ENCODE results near the gene PCDHGB2. TPM values are rescaled to one million over a fixed set of nuclear protein-coding genes. Genes with fewer than 3 reads are reported as not detected.
"Not testable (repeated sequence)": the region's sequence is repeated elsewhere in the genome, so short reads cannot be mapped to it uniquely, and the experiment has no call there.

The PCDHGB2 gene
- total RNA-seq, 1 experiment from 2014 or later, result 1.4 TPM

DNA sequence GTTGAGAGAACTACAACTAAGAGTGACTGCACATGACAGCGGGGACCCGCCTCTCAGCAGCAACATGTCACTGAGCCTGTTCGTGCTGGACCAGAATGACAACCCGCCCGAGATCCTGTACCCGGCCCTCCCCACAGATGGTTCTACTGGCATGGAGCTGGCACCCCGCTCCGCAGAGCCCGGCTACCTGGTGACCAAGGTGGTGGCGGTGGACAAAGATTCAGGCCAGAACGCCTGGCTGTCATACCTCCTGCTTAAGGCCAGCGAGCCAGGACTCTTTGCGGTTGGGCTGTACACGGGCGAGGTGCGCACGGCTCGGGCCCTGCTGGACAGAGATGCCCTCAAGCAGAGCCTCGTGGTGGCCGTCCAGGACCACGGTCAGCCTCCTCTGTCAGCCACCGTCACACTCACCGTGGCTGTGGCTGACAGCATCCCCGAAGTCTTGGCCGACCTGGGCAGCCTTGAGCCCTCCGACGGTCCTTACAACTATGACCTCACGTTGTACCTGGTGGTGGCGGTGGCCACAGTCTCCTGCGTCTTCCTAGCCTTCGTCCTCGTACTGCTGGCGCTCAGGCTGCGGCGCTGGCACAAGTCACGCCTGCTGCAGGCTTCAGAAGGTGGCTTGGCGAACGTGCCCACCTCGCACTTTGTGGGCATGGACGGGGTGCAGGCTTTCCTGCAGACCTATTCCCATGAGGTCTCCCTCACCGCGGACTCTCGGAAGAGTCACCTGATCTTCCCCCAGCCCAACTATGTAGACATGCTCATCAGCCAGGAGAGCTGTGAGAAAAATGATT lies 24.9 kb downstream of the PCDHGB2 start:
- CTCF ChIA-PET, result no interaction called here
- Histone ChIP-seq H4K20me1 (ENCODE audit: low read length) (no peaks in the 10 kb centered on the region), H3K4me2 (ENCODE audit: low read length) (no peak overlapping the region), H2AFZ (ENCODE audit: low read length) (no peak overlapping the region), H3K9ac (ENCODE audit: low read length) (no peak overlapping the region), H3F3A (ENCODE audit: low read length, unreplicated experiment) (no peaks in the 10 kb centered on the region), H3K9me2 (replicated peaks; ENCODE audit: low read length) (no peaks in the 10 kb centered on the region), H3K27me3 (ENCODE audit: low read length) (no peaks in the 10 kb centered on the region), H3K27ac (ENCODE audit: low read length) (no peak overlapping the region), H3K4me1 (ENCODE audit: insufficient read depth, low read length) (no peaks in the 10 kb centered on the region), H3K4me3 (ENCODE audit: low read length) (no peak overlapping the region), H3K79me2 (ENCODE audit: low read length) (no peaks in the 10 kb centered on the region), H3K36me3 (ENCODE audit: low read depth, low read length) (no peaks in the 10 kb centered on the region), H3K9me3 (ENCODE audit: low read length) (0 out of 2 replicates have a peak, but pooled peaks cover 6% of the 10 kb centered on the region)
- BruUV-seq (replicated peaks), result no TSS peak
- ATAC-seq (no peak), DNase-seq (no peak)
- intact Hi-C loops (cut with micrococcal nuclease), result no loop called here
- no peak for TF ChIP-seq EZH2 (IDR thresholded peaks at IDR 0.05; ENCODE audit: low read length, unreplicated experiment)
- TF ChIP-seq, protein P1, sequence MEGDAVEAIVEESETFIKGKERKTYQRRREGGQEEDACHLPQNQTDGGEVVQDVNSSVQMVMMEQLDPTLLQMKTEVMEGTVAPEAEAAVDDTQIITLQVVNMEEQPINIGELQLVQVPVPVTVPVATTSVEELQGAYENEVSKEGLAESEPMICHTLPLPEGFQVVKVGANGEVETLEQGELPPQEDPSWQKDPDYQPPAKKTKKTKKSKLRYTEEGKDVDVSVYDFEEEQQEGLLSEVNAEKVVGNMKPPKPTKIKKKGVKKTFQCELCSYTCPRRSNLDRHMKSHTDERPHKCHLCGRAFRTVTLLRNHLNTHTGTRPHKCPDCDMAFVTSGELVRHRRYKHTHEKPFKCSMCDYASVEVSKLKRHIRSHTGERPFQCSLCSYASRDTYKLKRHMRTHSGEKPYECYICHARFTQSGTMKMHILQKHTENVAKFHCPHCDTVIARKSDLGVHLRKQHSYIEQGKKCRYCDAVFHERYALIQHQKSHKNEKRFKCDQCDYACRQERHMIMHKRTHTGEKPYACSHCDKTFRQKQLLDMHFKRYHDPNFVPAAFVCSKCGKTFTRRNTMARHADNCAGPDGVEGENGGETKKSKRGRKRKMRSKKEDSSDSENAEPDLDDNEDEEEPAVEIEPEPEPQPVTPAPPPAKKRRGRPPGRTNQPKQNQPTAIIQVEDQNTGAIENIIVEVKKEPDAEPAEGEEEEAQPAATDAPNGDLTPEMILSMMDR (conservative IDR thresholded peaks at IDR 0.05; ENCODE audit: low read depth, low read length), result no peak
- TF ChIP-seq EZH2phosphoT487 (IDR thresholded peaks at IDR 0.05; ENCODE audit: borderline replicate concordance, low read length), result no peak
- POLR2A ChIA-PET (ENCODE audit: unreplicated experiment), result no interaction called here

GRCh38 chr5:141387557-141388311 lies 27.9 kb downstream of the PCDHGB2 start, which contains the start of gene PCDHGB4:
PCDHGB4 (plus strand) TSS chr5:141387698; CDS start chr5:141387885, 187 bp downstream.
- H3K27ac ChIP-seq (ENCODE audit: low read length); H3K4me3 ChIP-seq (ENCODE audit: low read length); H3K79me2 ChIP-seq (ENCODE audit: low read length); POLR2A ChIA-PET (ENCODE audit: unreplicated experiment); H3K36me3 ChIP-seq (ENCODE audit: low read depth, low read length); BruUV-seq (replicated peaks); H3K4me1 ChIP-seq (ENCODE audit: insufficient read depth, low read length); intact Hi-C loops (cut with micrococcal nuclease); H3K27me3 ChIP-seq (ENCODE audit: low read length); H3K9me3 ChIP-seq (ENCODE audit: low read length); H3K9me2 ChIP-seq (replicated peaks; ENCODE audit: low read length); CTCF ChIA-PET; H4K20me1 ChIP-seq (ENCODE audit: low read length); H2AFZ ChIP-seq (ENCODE audit: low read length); H3K4me2 ChIP-seq (ENCODE audit: low read length); H3K9ac ChIP-seq (ENCODE audit: low read length); H3F3A ChIP-seq (ENCODE audit: low read length, unreplicated experiment): not testable (repeated sequence)
- DNase-seq (peak; percentile 23), ATAC-seq (peak; percentile 35)
- TF ChIP-seq, protein P1 (conservative IDR thresholded peaks at IDR 0.05; ENCODE audit: low read depth, low read length), result peak; percentile 31

GRCh38 chr5:141388661-141389060 lies 28.9 kb downstream of the PCDHGB2 start:
- Histone ChIP-seq H3K36me3 (ENCODE audit: low read depth, low read length) (no peaks in the 10 kb centered on the region), H3F3A (ENCODE audit: low read length, unreplicated experiment) (no peaks in the 10 kb centered on the region), H2AFZ (ENCODE audit: low read length) (no peak overlapping the region), H3K9ac (ENCODE audit: low read length) (no peak overlapping the region), H3K27me3 (ENCODE audit: low read length) (no peaks in the 10 kb centered on the region), H3K9me2 (replicated peaks; ENCODE audit: low read length) (no peaks in the 10 kb centered on the region), H3K9me3 (ENCODE audit: low read length) (0 out of 2 replicates have a peak, but pooled peaks cover 6% of the 10 kb centered on the region), H3K4me3 (ENCODE audit: low read length) (no peak overlapping the region), H3K4me2 (ENCODE audit: low read length) (no peak overlapping the region), H3K79me2 (ENCODE audit: low read length) (no peaks in the 10 kb centered on the region), H3K27ac (ENCODE audit: low read length) (no peak overlapping the region), H3K4me1 (ENCODE audit: insufficient read depth, low read length) (no peaks in the 10 kb centered on the region), H4K20me1 (ENCODE audit: low read length) (no peaks in the 10 kb centered on the region)
- intact Hi-C loops (cut with micrococcal nuclease), result no loop called here
- no peak for ATAC-seq
- POLR2A ChIA-PET (ENCODE audit: unreplicated experiment), result interaction anchor here (0.6 kb wide), 1 partner anchor 41 kb away, joined by 10 read pairs; no protein-coding TSS in a partner anchor
- no peak for DNase-seq
- CTCF ChIA-PET, result no interaction called here
- BruUV-seq (replicated peaks), result no TSS peak
- TF ChIP-seq EZH2 (IDR thresholded peaks at IDR 0.05; ENCODE audit: low read length, unreplicated experiment) (no peak), EZH2phosphoT487 (IDR thresholded peaks at IDR 0.05; ENCODE audit: borderline replicate concordance, low read length) (no peak)
- TF ChIP-seq, protein P1 (conservative IDR thresholded peaks at IDR 0.05; ENCODE audit: low read depth, low read length), result no peak
